GM21447 (cell line): ENCODE results near the gene IFNL4.
"Not testable (repeated sequence)": the region's sequence is repeated elsewhere in the genome, so short reads cannot be mapped to it uniquely, and the experiment has no call there.

Experiments used
- ATAC-seq: cut with Tn5 transposase; IDR thresholded peaks from one replicate; pipeline ENCODE4 v1.9.1; 2021; ENCODE audit not compliant: unreplicated experiment

IFNL4 gene

DNA sequence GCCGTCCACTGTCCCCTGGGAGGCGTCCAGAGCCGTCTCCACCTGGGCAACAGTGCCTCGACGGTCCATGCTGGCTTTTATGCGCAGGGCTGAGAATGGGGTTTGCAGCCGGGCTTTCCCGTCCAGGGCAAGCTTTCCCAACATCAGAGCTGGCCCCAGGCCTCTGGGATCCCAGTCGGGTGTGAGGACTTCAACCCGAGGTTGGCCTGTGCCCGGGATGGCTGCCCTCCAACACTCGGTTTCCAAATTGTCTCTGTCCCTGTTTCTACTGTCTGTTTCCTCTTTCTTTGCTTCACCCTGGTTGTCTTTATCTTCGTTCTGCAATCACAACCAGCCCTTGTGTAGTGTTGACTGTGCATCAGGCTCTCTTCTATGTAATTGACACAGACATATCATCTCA is at the start of gene IFNL4:
Gene IFNL4, minus strand, starts transcription at position 51 of the 400 bp plus-strand sequence.
- ATAC-seq = no peak

DNA sequence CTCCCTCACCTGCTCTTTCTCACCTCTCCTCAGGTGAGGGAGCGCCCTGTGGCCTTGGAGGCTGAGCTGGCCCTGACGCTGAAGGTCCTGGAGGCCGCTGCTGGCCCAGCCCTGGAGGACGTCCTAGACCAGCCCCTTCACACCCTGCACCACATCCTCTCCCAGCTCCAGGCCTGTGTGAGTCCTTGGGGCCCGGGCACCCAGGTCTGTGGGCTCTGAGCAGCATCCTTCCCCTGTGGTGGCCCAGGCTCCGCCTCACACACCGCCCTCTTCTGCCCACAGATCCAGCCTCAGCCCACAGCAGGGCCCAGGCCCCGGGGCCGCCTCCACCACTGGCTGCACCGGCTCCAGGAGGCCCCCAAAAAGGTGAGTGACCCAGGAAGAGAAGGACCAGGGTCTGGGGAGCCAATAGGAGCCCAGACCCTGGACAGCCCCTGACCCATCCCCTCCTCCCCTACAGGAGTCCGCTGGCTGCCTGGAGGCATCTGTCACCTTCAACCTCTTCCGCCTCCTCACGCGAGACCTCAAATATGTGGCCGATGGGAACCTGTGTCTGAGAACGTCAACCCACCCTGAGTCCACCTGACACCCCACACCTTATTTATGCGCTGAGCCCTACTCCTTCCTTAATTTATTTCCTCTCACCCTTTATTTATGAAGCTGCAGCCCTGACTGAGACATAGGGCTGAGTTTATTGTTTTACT is 49.4 kb upstream of the IFNL4 start:
- ATAC-seq = no peak

DNA sequence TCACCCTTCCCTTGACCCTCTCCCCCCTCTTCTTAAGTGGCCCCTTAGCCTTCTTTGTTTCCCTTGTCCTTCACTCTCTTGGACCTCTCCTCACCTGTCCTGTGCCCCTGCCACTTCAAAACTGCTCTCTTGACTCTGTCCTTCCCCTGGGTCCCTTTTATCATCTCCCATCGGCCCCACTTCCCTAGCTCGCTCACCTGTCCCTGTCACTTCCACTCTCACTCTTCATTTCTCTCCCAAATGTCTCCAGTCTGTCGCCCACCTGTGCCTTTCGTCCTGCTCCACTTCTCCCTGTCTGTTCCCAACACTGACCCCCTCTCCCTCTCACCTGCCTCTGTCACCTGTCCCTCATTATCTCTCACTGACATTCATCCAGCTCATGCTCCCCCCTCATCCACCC is 48.2 kb upstream of the IFNL4 start:
- no peak for ATAC-seq

DNA sequence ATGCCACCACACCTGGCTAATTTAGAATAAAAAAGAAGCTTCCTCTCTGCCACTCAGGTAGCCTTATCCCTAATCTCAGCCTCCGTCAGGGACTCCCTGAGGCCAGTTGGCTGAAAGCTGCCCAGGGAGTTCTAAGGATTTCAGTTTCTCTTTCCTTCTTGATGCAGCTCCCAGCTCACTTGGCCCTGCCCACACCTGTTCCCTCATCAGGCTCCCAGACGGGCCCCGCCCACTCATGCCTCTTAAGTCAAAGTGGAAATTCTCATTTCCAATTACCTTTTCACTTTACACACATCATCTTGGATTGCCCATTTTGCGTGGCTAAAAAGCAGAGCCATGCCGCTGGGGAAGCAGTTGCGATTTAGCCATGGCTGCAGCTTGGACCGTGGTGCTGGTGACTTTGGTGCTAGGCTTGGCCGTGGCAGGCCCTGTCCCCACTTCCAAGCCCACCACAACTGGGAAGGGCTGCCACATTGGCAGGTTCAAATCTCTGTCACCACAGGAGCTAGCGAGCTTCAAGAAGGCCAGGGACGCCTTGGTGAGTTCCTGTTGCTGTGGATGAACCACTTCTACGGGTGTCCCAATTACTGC is 47.5 kb upstream of the IFNL4 start, which contains the start of gene IFNL1:
Gene IFNL1, plus strand, starts transcription at position 353 of the 591 bp plus-strand sequence. Its CDS starts 15 bp downstream, at position 368.
- ATAC-seq = no peak

DNA sequence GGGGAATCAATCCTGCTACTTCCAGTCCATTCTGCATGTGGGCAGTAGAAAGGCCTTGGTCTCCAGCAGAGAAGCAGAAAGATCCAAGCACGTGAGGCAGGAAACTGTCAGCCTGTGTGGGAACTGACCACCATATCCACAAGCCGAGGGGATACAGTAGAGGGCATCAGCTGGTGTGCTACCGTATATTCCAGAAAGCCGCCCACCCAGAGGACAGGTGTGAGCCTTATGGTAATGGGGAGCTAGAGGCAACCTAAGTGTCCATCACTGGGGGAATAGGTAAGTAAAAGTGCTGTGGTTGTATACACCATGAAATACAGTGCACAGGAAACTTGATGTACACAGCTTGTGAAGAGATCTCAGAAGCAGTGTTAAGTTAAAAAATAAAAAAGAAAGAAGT is 44.7 kb upstream of the IFNL4 start:
- ATAC-seq = no peak

DNA sequence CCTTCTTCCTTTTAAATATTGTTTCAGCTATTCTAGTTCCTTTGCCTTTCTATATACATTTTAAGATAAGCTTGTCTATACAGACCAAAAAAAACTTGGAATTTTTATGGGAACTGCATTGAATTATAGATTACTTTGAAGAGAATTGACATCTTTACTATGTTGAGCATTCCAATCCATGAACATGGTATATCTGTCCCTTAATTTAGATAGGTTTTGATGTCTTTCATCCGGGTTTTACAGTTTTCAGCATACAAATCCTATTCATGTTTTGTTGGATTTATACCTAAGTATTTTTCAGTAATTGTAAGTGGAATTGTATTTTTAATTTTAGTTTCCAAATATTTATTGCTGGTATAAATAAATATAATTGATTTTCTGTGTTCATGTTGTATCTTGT is 35.4 kb upstream of the IFNL4 start:
- no peak for ATAC-seq

DNA sequence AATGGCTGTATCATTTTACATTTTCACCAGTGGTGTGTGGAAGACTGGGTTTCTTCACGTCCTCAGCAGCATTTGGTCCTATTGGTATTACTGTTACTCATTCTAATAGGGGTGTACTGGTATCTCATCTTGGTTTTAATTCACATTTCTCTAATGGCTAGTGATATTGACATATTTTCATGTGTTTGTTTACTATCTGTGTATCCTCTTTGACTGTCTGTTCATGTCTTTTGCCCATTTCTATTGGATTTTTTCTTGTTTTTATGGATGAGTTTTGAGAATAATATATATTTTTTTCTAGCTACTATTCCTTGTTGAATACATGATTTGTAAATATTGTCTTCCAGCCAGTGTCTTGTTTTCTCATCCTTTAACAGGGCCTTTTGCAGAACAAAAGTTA is 33.4 kb upstream of the IFNL4 start:
- ATAC-seq = no peak

DNA sequence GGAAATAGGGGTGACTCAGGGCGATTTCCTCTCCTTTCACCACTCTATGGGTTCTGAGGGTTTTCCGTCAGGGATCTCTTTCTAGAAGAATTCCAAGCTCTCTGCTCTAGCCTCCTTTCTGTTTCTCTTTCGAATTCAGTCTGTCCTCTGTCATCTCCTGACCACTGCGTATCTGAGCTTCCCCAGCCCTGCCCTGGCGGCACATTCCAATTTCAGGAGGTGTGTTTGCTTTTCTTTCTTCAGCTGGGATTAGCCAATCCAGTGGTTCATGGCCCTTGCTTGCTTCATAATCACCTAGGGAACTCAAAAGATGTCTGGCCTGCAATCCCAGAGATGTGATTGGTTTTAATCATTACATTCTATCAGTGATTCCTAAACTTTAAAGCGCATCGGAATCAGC is 28.9 kb upstream of the IFNL4 start:
- no peak for ATAC-seq

DNA sequence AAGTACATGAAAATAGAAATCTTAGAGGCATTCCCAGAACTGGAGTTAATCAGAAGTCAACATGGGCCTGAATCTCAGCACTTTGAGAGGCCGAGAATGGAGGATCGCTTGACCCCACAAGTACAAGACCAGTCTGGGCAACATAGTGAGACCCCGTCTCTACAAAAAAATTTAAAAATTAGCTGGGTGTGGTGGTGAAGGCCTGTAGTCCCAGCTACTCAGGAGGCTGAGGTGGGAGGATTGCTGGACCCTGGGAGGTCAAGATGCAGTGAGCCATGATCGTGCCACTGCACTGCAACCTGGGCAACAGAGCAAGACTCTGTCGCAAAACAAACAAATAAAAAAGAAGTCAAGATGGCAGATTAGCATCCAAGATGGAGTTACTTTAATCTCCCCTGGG is 28.1 kb upstream of the IFNL4 start:
- ATAC-seq = no peak

DNA sequence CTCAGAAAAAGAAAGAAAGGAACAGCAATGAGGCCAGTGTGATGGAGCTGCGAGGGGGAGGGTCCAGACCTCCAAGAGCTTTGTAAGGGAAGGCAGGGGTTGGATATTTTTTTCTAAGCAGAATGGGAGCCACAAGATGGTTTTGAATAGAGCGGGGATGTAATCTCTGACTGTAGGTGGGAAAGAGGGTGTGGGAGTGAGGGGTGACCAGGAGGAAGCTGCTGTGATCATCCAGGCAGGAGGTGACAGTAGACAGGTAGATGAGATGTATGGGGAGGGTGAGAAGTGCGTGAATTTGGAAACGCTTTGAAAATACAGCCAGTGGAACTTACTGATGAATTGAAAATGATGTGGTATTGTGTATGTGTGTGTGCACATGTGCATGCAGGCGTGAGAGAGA is 26.9 kb upstream of the IFNL4 start:
- ATAC-seq = no peak

DNA sequence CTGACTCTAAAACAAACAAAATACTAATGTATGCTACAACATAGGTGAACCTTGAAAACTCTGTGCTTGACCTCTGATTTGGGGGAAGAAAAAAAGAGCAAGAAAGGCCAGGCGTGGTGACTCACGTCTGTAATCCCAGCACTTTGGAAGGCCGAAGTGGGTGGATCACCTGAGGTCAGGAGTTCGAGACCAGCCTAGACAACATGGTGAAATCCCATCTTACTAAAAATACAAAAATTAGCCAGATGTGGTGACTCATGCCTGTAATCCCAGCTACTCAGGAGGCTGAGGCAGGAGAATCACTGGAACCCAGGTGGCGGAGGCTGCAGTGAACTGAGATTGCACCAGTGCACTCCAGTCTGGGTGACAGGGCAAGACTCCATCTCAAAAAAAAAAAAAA is 25.2 kb upstream of the IFNL4 start:
- not testable (repeated sequence) for ATAC-seq

DNA sequence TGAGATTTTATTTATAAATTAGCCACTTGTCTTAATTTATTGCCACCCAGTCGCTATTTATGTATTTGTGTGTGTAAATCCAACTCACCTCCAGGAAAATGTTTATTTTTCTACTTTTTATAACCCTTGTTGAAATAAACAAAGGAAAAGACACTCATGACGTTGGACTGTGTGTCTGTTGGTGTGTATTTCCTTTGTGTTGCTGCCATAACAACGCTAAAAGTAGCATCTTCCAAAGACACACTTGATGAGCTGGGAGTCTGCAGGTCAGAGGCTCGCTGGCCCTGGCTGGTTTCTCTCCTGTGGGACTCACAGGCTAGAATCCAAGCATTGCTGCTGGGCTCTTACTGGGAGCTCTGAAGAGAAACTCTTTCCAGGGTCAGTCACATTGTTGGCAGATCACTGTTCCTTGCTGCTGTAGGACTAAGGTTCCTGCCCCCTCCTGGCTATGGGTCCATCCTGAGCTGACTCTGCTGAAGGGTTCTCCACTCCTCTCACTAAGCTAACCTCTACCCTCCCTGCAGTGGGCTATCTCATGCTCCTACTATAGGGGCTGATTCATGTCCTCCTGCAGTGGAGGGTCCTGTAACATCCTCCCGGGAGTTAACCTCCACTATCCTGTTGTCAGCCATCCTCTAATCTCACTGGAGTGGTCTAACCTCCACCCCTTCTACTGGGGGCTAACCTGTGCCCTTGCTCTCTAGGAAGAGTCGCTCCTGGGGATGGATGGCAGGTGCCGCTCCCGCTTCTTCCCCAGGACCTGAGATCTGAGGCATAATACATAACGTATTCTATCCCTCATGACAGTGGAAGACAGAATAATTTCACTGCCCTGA is 21.6 kb upstream of the IFNL4 start:
- ATAC-seq = no peak

DNA sequence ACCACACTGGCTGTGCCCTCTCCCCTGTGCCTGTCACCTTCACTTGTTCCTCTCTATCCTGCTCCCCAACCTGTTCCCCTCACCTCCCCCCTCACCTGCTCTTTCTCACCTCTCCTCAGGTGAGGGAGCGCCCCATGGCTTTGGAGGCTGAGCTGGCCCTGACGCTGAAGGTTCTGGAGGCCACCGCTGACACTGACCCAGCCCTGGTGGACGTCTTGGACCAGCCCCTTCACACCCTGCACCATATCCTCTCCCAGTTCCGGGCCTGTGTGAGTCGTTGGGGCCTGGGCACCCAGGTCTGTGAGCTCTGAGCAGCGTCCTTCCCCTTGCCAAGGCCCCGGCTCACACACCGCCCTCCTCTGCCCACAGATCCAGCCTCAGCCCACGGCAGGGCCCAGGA is 20.7 kb upstream of the IFNL4 start:
- ATAC-seq = not testable (repeated sequence)

DNA sequence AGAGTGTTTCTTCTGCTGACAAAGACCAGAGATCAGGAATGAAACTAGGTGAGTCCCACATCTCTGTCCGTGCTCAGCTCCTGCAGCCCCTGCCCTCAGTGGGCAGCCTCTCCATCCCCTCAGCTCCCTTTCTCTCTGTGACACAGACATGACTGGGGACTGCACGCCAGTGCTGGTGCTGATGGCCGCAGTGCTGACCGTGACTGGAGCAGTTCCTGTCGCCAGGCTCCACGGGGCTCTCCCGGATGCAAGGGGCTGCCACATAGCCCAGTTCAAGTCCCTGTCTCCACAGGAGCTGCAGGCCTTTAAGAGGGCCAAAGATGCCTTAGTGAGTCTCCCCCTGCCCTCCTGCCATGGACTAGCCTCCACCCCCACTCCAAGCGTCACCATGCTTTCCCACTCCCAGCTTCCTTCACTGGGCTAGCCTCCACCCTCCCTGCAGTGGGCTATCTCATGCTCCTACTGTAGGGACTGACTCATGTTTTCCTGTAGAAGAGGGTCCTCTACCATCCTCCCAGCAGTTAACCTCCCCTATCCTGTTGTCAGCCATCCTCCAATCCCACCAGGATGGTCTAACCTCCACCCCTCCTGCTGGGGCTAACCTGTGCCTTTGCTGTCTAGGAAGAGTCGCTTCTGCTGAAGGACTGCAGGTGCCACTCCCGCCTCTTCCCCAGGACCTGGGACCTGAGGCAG is 20.0 kb upstream of the IFNL4 start:
- not testable (repeated sequence) for ATAC-seq

DNA sequence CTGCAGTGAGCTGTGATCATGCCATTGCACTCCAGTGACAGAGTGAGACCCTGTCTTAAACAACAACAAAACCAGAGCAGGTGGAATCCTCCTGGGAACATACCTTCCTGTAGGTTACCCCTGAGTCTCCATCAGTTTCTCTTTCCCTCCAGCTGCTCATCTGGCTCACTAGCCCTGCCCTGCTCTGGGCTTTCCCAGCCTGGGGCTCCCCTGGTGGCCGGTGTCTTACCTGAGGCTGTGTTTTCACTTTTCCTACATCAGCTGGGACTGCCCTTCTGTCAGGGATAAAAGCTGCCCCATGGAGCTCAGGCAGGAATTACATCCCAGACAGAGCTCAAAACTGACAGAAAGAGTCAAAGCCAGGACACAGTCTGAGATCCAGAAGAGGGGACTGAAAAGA is 19.4 kb upstream of the IFNL4 start, which contains the start of gene IFNL2:
Gene IFNL2, plus strand, starts transcription at position 312 of the 400 bp plus-strand sequence. CDS start 173 bp downstream, outside the sequence.
- ATAC-seq = not testable (repeated sequence)

DNA sequence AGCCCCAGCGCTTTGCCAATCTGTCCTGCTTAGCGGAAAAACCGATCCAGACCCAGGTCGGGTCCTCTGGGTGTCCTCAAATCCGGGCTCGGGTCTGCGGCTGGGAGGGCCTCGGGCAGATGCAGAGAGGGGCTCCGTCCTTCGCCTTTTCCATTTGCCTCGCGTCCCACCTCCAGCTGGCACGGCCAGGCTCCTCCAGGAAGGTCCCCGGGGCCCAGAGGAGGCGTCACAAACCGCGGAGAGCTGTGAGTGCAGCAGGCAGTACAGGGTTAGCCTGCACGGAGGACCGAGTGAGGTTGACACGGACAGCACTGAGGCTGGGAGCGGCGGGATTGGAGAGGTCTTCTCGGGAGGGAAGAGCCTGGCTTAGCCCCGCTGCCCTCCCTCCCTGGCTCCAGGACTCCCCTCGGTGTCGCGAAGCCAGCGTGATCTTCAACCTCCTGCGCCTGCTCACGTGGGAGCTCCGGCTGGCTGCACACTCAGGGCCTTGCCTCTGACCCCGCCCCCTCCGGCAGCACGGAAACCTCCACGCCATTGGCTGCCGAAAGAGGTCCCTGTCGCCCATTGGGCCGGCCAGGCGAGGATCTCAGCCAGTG is 16.8 kb upstream of the IFNL4 start:
- ATAC-seq = no peak

DNA sequence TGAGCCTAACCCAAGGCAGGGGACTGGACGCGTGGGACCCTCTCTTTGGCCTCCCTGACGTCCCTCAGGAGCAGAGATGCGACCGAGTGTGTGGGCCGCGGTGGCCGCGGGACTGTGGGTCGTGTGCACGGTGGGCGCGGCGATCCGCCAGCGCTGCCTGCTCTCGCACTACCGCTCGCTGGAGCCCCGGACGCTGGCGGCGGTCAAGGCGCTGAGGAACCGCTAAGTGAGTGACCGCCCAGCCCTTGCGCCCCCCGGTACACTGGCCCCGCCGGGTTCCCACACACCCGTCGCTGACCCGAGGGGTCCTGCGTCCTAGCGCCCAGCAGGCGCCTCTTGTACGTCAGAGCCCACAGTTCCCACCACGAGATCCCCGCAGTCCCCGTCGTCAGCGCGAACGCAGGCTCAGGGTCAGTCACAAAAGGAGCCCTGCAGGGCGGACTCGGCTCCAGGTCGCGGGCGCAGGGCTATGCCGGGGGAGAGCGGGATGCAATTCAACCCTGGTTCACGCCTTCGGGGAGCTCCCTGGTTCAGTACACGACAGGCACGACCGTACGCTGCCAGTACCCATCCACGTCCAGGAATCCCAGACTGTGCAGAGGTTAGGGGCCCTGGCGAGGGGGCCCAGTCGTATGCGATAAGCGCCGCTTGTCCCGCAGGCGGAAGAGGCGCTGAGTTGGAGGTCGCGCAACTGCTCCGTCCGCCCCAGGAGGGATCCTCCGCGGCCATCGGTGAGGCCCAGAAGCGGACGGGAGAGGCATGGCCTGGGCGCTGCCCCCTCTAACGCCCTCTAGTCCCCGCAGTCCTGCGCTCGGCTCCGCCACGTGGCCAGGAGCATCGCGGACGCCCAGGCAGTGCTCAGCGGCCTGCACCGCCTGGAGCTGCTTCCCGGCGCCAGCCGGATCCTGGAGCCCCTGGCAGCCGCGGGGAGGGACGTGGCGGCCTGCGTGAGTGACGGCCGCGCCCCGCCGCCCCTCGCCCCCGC is 15.9 kb upstream of the IFNL4 start:
- ATAC-seq = no peak

DNA sequence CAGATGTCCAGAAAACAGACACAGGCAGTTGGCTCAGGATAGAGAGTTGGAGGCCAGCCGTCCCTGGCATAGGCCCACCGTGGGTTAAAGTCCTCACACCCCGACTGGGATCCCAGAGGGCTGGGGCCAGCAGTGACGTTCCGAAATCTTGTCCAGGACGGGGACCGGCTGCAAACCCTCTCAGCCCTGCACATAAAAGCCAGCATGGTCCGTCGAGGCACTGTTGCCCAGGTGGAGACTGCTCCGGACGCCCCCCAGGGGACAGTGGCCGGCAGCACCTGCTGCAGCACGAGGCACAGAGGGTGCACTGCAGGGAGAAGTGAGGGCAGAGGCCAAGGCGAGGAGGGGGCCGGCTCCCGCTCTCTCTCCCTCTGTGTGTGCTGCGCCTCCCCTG is 15.3 kb upstream of the IFNL4 start:
- no peak for ATAC-seq

DNA sequence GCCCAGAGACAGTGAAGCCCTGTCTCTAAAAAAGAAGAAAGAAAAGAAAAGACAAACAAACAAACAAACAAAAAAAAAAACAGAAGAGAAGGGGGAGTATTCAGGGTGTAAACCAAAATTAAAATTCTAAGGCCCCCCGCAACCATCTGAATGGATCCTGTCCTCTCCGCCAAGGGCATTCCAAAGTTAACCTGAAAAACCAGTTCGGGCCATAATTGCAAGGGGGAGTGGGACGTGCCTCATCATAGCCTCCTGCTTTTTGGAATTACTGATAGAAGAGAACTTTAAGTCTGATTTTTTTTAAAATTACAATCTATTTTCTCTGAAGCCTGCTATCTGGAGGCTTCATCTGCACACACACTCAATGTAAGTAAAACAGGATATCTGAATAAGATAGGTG is 13.8 kb upstream of the IFNL4 start:
- ATAC-seq = no peak

DNA sequence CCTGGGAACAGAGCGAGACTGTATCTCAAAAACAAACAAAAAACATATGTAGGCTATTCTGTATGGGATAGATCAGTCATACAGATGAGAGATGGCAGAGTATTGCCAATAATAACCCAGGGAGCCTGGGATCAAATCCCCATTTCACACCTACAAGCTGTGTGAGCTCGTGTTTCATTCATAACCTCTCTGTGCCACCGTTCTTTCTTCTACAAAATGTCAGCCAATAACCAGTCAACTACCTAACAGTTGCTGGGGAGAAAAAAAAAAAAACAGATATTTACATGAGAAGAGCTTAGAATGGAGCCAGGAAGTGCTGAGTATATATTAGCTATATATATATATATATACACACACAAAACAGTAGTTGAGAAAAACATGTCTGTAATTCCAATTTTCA is 13.0 kb upstream of the IFNL4 start:
- no peak for ATAC-seq
